ACC112 (cell line): ENCODE results near the gene CHTF18.
A peak's percentile ranks its signal among the peaks of the same experiment; 100 is the strongest.
"Not testable (repeated sequence)": the region's sequence is repeated elsewhere in the genome, so short reads cannot be mapped to it uniquely, and the experiment has no call there.

Source experiments
- H2AFZ ChIP-seq: fragments of 200-600 bp; sonication (generic); one replicate; pipeline ENCODE4 v1.6.0; 2017; ENCODE audit warnings: antibody characterized with exemption, low read length; ENCODE audit not compliant: unreplicated experiment
- H3K27ac ChIP-seq: fragments of 200-600 bp; sonication (generic); 2 replicates; pipeline ENCODE4 v1.5.1; 2014; ENCODE audit warnings: low read depth, mild to moderate bottlenecking, antibody characterized with exemption, low read length, moderate library complexity
- H3K27me3 ChIP-seq: fragments of 200-600 bp; sonication (generic); 2 replicates; pipeline ENCODE4 v1.6.1; 2014; ENCODE audit warnings: mild to moderate bottlenecking, antibody characterized with exemption, low read length, moderate library complexity, mixed read lengths; ENCODE audit not compliant: insufficient read depth
- H3K36me3 ChIP-seq: fragments of 200-600 bp; sonication (generic); 2 replicates; pipeline ENCODE4 v1.6.1; 2016; ENCODE audit warnings: mild to moderate bottlenecking, antibody characterized with exemption, low read length, moderate library complexity, mixed read lengths; ENCODE audit not compliant: insufficient read depth
- H3K4me1 ChIP-seq: fragments of 200-600 bp; sonication (generic); one replicate; pipeline ENCODE4 v1.6.1; 2016; ENCODE audit warnings: low read length, mixed read lengths; ENCODE audit not compliant: insufficient read depth, unreplicated experiment, control insufficient read depth
- H3K4me3 ChIP-seq: fragments of 200-600 bp; sonication (generic); 2 replicates; pipeline ENCODE4 v1.5.1; 2014; ENCODE audit warnings: mild to moderate bottlenecking, low read depth, low read length
- H3K79me2 ChIP-seq: fragments of 200-600 bp; sonication (generic); one replicate; pipeline ENCODE4 v1.6.0; 2016; ENCODE audit warnings: low read length; ENCODE audit not compliant: control insufficient read depth, unreplicated experiment, insufficient read depth

The CHTF18 gene

DNA sequence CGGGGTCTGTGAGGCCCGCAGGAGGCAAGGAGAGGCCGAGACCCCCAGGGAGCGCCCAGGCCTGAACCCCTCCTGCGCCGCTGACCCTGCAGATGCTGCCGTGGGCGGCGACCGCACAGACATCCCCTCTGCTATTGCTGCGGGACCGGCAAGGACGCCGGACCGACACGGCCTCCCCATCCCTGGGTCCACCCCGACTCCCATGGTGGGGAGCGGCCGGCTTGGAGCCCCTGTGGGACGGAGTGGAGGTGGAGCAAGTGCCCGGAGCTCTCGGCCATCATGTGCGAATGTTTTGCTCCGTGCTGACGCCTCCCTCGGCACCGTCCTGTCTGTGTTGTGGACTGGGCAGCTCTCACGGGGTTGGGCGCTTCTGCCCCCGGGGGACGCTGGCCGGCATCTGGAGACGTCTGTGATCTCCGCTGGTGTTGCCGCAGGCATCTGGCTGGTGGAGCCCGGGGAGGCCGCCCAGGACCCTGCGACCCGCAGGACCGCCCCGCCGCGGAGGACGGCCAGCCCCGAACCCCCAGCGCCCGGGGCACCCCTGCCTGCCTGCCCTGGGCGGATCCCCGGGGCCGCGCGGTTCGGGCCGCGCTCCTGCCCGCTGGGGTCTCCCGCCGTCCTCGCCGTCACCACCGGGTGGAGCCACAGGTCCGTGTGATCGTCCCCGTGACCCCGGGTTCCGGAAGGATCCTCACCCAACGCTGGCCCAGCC lies 24.9 kb downstream of the CHTF18 start:
- H3K79me2 ChIP-seq: peaks cover 4% of the 10 kb centered on the region
- no peak overlapping the region for H3K27ac ChIP-seq
- no peaks in the 10 kb centered on the region for H3K36me3 ChIP-seq
- peak overlapping the region; percentile 47; the same call in 1 of the 2 replicates for H3K4me3 ChIP-seq
- H3K27me3 ChIP-seq: peaks cover 22% of the 10 kb centered on the region
- H3K4me1 ChIP-seq: peaks cover 19% of the 10 kb centered on the region
- no peak overlapping the region for H2AFZ ChIP-seq

DNA sequence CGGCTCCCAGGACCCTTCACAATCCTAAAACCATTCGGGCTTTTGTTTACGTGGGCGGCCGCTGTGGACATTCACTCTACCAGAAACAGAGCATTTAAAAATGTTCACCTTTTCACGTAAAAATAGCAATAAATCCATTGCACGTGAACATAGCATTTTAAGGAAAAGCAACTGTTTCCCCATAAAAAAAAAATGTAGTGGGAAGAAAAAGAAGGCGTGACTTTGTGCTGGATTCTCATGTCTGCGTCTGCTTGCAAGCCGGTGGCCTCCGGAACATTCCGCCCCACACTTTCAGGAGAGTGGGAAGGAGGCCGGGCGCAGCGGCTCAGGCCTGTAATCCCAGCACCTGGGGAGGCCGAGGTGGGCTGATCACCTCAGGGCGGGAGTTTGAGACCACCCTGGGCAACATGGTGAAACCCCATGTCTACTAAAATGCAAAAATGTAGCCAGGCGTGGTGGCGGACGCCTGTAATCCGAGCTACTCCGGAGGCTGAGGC lies 25.5 kb downstream of the CHTF18 start:
- Histone ChIP-seq H2AFZ (no peak overlapping the region), H3K4me3 (no peak overlapping the region), H3K27ac (no peak overlapping the region), H3K36me3 (no peaks in the 10 kb centered on the region), H3K4me1 (peaks cover 16% of the 10 kb centered on the region), H3K79me2 (no peaks in the 10 kb centered on the region), H3K27me3 (peaks cover 27% of the 10 kb centered on the region)

DNA sequence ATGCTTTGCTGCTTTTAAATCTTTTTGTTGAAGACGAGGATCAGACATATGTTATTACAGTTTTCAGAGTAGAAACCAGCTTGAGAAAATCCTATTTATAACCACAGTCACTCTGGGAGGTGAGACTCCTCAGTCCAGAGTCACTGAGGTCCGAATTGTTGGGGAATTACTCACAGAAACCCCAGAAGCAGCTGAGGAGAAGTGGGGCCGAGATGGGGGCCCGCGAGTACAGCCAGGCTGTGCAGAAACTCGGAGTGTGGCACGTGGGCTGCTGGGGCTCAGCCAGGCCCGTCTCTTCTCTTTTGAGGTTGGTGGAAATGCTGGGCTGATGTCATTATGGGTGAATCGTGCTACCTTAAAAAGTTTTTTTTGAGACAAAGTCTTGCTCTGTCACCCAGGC lies 26.6 kb downstream of the CHTF18 start:
- no peaks in the 10 kb centered on the region for H3K36me3 ChIP-seq
- peaks cover 27% of the 10 kb centered on the region for H3K27me3 ChIP-seq
- H3K4me3 ChIP-seq: no peak overlapping the region
- H3K27ac ChIP-seq: no peak overlapping the region
- peaks cover 16% of the 10 kb centered on the region for H3K4me1 ChIP-seq
- no peaks in the 10 kb centered on the region for H3K79me2 ChIP-seq
- no peak overlapping the region for H2AFZ ChIP-seq

DNA sequence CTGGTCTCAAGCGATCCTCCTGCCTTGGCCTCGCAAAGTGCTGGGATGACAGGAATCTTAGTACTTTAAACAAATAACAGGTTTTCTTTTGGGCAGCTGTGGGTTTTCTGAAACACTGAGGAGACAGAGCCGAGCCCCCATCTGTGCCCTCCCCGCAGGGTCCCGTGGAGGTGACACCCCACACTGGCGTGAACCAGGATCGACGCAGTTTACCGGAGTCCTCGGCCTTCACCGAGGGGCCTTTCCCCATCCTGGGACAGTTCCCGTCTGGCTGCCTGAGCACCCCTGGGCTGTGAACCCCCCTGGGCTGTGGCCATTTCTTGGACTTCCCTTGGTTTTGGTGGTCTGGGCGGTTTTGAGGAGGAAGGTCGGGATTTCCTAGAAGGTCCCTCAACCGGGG lies 27.4 kb downstream of the CHTF18 start:
- peaks cover 30% of the 10 kb centered on the region for H3K27me3 ChIP-seq
- H2AFZ ChIP-seq: no peak overlapping the region
- no peaks in the 10 kb centered on the region for H3K79me2 ChIP-seq
- no peaks in the 10 kb centered on the region for H3K36me3 ChIP-seq
- H3K4me1 ChIP-seq: peaks cover 16% of the 10 kb centered on the region
- H3K27ac ChIP-seq: no peak overlapping the region
- no peak overlapping the region for H3K4me3 ChIP-seq

DNA sequence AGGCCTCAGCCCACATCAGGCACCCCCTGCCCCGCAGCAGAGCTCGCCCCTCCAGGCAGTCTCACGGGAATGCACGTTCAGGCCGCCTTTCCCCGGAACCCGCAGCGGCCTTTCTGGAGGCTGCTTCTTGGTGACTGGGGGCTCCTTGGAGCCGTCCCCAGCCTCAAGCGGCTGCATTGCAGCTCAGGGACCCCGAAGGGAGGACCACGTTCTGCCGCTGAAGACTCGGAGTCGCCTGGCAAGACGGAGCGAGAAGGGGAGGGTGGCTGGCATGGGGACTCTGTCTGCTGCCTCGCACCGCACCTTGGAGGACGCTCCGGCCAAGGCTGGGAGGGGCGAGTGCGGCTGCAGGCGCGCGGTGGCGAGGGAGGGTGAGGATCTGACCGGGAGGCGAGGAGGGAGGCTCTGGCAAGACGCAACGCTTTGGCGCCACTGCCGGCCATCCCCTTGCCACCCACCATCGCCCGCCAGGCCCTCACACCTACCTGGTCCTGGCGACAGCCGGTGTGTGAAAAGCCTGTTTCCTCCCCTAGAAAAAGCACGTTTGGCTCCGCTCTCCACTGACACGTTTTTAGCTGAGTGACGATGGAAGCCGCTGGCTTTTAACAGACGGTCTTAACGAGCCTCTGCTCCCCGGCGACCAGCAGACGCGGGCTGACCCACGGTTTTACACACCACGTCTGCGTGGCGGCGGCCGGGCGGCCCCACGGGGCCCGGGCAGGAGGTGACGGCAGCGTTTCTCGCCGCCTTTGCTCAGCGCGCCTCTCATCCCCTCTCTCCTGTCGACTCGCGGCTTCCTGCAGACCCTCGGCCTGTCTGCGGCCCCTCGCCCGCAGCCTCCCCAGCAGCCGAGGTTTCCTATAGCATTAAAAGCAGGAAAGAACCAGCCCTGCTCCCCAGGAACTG lies 28.8 kb downstream of the CHTF18 start:
- H3K79me2 ChIP-seq: no peaks in the 10 kb centered on the region
- no peak overlapping the region for H2AFZ ChIP-seq
- H3K27ac ChIP-seq: no peak overlapping the region
- no peaks in the 10 kb centered on the region for H3K36me3 ChIP-seq
- no peak overlapping the region for H3K4me3 ChIP-seq
- H3K27me3 ChIP-seq: peaks cover 31% of the 10 kb centered on the region
- H3K4me1 ChIP-seq: peaks cover 16% of the 10 kb centered on the region

DNA sequence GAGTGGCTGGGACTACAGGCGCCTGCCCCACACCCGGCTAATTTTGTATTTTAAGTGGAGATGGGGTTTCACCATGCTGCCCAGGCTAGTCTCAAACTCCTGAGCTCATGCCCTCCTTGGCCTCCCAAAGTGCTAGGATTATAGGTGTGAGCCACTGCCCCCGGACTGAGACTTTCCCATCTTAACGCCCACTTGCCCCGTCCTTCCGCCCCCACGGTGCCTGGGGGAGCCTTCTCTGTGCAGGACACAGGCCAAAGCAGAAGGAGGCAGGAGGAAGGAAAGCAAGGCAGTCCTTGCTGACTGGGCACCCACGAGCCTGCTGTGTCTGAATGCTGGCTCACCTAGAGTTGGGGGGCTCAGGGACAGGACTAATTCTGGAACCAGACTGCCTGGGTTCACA lies 29.7 kb downstream of the CHTF18 start:
- Histone ChIP-seq H3K27me3 (peaks cover 26% of the 10 kb centered on the region), H3K79me2 (no peaks in the 10 kb centered on the region), H3K4me3 (no peak overlapping the region), H3K4me1 (peaks cover 16% of the 10 kb centered on the region), H3K27ac (no peak overlapping the region), H3K36me3 (no peaks in the 10 kb centered on the region), H2AFZ (no peak overlapping the region)

DNA sequence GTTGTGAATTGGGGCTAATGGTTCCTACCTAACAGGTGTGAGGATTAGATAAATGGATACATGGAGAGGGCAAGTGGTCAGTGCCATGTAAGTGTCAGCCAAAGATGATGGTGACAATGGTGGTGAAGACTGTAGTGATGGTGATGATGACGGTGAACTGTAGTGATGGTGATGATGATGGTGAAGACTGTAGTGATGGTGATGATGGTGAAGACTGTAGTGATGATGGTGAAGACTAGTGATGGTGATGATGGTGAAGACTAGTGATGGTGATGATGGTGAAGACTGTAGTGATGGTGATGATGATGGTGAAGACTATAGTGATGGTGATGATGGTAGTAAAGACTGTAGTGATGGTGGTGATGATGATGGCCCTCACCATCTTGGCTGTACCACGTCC lies 30.2 kb downstream of the CHTF18 start:
- H3K27me3 ChIP-seq: peaks cover 26% of the 10 kb centered on the region
- H3K4me3 ChIP-seq: no peak overlapping the region
- no peak overlapping the region for H2AFZ ChIP-seq
- peaks cover 16% of the 10 kb centered on the region for H3K4me1 ChIP-seq
- no peaks in the 10 kb centered on the region for H3K79me2 ChIP-seq
- no peaks in the 10 kb centered on the region for H3K36me3 ChIP-seq
- H3K27ac ChIP-seq: no peak overlapping the region

DNA sequence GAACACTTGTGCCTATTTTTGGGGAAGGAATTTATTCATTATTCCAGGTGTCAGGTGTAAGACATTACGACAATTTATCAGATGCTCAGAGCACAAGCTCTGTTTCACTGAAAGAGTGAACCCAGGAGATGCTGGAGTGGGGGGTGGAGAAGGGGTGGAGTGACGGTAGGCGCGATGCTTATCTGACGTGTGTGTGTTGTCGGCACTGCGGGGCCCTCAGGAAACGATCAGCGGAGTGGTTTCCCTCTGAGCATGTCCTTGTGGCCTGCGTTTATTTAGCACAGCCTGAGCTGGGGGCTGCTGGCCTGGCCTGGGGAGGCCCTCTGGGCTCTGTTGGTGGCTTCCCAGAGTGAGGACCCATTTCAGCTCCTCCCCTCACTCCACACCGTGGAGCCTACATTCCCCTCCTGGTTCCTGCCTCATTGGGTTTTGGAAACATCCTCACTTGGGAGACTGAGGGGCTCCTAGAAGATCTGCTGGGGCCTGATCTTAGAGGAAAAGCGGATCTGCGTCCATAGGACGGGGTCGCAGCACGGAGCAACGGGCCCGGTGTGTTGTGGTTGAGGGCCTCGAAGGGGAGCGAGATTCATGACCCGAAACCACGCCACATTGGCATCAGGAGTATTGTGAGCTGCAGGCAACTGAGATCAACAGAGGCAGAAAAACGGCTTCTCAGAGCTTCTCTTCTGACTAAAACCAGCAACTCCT lies 31.1 kb downstream of the CHTF18 start:
- peaks cover 29% of the 10 kb centered on the region for H3K27me3 ChIP-seq

DNA sequence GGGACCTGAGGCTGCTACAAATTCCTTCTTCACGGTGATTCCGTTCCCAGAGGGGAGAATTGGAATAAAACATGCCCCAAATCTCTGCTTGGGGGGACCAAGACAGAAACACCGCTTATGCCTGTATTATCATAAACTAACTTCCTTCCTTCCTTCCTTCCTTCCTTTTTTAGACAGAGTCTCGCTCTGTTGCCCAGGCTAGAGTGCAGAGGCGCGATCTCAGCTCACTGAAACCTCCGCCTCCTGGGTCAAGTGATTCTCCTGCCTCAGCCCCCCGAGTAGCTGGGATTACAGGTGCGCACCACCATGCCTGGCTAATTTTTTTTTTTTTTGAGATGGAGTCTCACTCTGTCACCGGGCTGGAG lies 31.6 kb downstream of the CHTF18 start:
- H2AFZ ChIP-seq, H3K27ac ChIP-seq, H3K4me1 ChIP-seq, H3K36me3 ChIP-seq, H3K4me3 ChIP-seq, H3K79me2 ChIP-seq: not testable (repeated sequence)
- peaks cover 35% of the 10 kb centered on the region for H3K27me3 ChIP-seq

More for the DNA sequence above, 31.1 kb downstream of the CHTF18 start:
- Histone ChIP-seq H3K36me3 (no peaks in the 10 kb centered on the region), H2AFZ (no peak overlapping the region), H3K27ac (no peak overlapping the region), H3K4me3 (no peak overlapping the region), H3K4me1 (peaks cover 11% of the 10 kb centered on the region), H3K79me2 (no peaks in the 10 kb centered on the region)

DNA sequence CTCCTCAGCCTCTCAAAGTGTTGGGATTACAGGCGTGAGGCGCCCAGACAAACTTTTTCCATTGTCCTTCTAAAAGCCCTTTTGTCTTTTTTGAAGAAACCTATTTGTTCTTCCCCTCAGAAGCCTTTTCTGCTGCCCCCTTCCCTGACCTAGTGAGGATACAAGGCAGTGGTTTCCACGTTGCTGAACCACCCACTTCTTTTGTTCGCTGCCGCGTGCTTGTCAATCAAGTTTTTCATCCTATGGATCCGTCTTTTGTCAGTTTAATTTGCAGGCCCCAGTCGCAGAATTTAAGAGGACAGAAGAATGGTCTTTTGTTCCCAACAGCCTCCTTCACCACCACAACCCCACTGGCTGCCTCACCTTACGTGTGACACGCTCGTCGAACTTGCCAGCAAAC lies 32.3 kb downstream of the CHTF18 start:
- Histone ChIP-seq H3K36me3 (no peaks in the 10 kb centered on the region), H3K4me1 (no peaks in the 10 kb centered on the region), H3K27ac (no peak overlapping the region), H3K4me3 (no peak overlapping the region), H2AFZ (no peak overlapping the region), H3K79me2 (no peaks in the 10 kb centered on the region), H3K27me3 (peaks cover 42% of the 10 kb centered on the region)
